ENCODE data around the gene DNTT. TPM values are rescaled to one million over a fixed set of nuclear protein-coding genes. Genes with fewer than 3 reads are reported as not detected.
"Not testable (repeated sequence)": the region's sequence is repeated elsewhere in the genome, so short reads cannot be mapped to it uniquely, and the experiment has no call there.

The DNTT gene
- total RNA-seq, 2 experiments from 2014 or later = not detected

DNA sequence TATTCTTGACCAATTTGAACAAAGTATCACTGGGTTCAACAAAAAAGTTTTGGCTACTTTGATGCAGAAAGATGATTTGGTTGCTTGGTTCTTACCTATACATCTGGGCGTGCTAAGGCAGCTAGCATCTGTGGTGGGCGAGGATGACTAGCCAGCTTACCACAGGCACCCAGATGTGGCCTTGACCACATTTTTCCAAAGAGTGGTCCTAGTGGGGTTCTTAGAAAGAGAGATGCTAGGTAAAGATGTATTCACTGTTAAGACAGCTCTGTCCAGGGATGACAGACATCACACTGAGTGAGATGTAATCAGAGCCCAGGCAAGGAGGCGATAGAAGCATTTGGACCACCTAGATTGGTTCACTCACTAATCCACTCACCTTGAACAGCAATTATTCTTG lies 785 bp downstream of the DNTT start:
- DNase-seq (no peak), ATAC-seq (peak; percentile 16)
- Mint-ChIP-seq H3K27ac (no peak overlapping the region), H3K27me3 (peaks cover 75% of the 10 kb centered on the region), H3K4me3 (no peak overlapping the region), H3K36me3 (no peaks in the 10 kb centered on the region), H3K9me3 (ENCODE audit: low read depth) (no peaks in the 10 kb centered on the region), H3K4me1 (no peaks in the 10 kb centered on the region)
- CTCF ChIA-PET = interaction anchor here (2.0 kb wide), 1 partner anchor 75 kb away, joined by 5 read pairs; no protein-coding TSS in a partner anchor

DNA sequence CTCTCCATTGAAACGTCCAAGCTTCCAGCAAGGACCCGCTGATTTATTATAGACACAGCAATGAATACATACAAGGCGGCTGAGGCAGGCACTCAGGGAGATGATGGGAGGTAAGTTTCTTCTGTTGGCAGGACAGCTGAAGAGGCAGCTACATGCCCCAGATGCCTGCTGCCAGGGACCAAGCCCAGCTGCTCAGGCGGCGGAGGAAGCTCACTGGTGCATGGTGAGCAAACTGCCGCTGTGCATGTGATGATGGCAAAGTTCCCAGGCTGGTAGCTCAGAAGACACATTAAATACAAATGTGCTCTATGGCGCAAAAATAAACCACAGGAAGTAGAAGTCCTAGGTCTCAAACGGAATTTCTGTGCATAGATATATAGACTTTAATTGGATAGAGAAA lies 2.3 kb downstream of the DNTT start:
- no peaks in the 10 kb centered on the region for H3K36me3 Mint-ChIP-seq
- no peaks in the 10 kb centered on the region for H3K9me3 Mint-ChIP-seq (ENCODE audit: low read depth)
- H3K4me1 Mint-ChIP-seq = no peaks in the 10 kb centered on the region
- H3K27me3 Mint-ChIP-seq = peaks cover 67% of the 10 kb centered on the region
- DNase-seq (no peak), ATAC-seq (no peak)
- CTCF ChIA-PET = no interaction called here
- no peak overlapping the region for H3K27ac Mint-ChIP-seq
- no peak overlapping the region for H3K4me3 Mint-ChIP-seq

DNA sequence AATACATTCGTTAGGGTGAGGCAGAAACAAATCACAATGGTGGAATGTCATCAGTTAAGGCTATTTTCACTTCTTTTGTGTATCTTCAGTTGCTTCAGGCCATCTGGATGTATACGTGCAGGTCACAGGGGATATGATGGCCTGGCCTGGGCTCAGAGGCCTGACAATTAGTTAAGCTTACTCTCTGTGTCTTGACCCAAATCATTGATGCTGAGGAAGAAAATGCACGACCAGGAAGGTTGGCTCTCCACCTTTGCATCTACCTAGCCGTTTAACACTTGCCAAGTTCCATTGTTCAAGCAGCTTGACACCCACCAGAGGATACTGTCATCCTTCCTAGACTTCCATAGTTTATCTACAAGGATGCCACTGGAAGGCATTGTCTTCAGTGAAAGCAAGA lies 4.6 kb downstream of the DNTT start:
- ATAC-seq; H3K4me1 Mint-ChIP-seq; H3K9me3 Mint-ChIP-seq (ENCODE audit: low read depth); H3K27ac Mint-ChIP-seq; DNase-seq; CTCF ChIA-PET; H3K4me3 Mint-ChIP-seq; H3K36me3 Mint-ChIP-seq: not testable (repeated sequence)
- peaks cover 68% of the 10 kb centered on the region for H3K27me3 Mint-ChIP-seq

GRCh38 chr10:96309628-96310320 lies 5.5 kb downstream of the DNTT start:
- DNase-seq (no peak), ATAC-seq (no peak)
- Mint-ChIP-seq H3K36me3 (no peaks in the 10 kb centered on the region), H3K4me1 (no peaks in the 10 kb centered on the region), H3K4me3 (no peak overlapping the region), H3K9me3 (ENCODE audit: low read depth) (no peaks in the 10 kb centered on the region), H3K27ac (no peak overlapping the region), H3K27me3 (peaks cover 64% of the 10 kb centered on the region)
- CTCF ChIA-PET = interaction anchor here (1.0 kb wide), 1 partner anchor 293 kb away, joined by 4 read pairs; no protein-coding TSS in a partner anchor

DNA sequence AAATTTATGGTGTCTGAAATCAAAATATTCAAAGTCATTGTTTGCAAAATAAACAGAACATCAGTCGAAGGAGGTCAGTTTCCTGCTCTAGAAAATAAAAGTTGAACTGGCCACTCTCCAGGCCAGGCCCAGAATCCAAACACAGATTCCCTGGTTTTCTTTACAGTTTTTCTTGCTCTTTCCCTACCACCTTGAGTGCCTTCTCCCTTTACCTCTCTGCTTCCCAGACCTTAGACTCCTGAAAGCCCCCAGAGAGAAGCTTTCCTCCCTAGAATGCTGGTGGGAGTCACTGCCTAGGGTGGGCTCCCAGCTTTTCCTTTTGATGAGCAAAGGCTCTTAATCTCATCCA lies 6.1 kb downstream of the DNTT start:
- Mint-ChIP-seq H3K36me3 (no peaks in the 10 kb centered on the region), H3K4me3 (no peak overlapping the region), H3K27ac (no peak overlapping the region), H3K27me3 (peaks cover 62% of the 10 kb centered on the region), H3K4me1 (no peaks in the 10 kb centered on the region), H3K9me3 (ENCODE audit: low read depth) (no peaks in the 10 kb centered on the region)
- ATAC-seq = no peak
- CTCF ChIA-PET = interaction anchor here (1.0 kb wide), 1 partner anchor 293 kb away, joined by 4 read pairs; no protein-coding TSS in a partner anchor
- DNase-seq = no peak

DNA sequence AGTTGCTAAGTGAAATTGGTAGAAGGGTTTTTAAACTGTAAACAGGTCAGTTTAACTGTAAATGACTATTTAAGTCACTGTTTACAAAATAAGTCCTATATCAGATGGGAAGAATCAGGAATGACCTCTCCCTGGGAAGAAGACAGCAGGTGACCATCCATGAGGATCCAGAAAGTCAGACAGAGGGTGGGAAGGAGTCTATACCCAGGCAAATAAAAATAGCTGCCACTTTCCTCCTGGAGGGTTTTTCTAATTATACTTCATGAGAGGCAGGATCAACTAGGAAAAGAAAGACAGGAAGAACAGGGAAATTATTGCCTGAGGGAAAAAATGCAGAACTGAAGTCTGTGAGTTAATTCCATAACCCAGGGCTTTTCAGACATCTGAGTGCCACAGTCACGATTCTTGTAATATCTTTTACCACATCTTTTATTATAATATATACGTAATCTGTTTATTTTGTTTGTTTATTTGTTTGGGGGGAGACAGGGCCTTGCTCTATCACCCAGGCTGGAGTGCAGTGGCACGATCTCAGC lies 7.0 kb downstream of the DNTT start:
- Mint-ChIP-seq H3K4me1 (no peaks in the 10 kb centered on the region), H3K27me3 (peaks cover 59% of the 10 kb centered on the region), H3K9me3 (ENCODE audit: low read depth) (no peaks in the 10 kb centered on the region), H3K27ac (no peak overlapping the region), H3K4me3 (no peak overlapping the region), H3K36me3 (no peaks in the 10 kb centered on the region)
- DNase-seq (no peak), ATAC-seq (no peak)
- CTCF ChIA-PET = no interaction called here

DNA sequence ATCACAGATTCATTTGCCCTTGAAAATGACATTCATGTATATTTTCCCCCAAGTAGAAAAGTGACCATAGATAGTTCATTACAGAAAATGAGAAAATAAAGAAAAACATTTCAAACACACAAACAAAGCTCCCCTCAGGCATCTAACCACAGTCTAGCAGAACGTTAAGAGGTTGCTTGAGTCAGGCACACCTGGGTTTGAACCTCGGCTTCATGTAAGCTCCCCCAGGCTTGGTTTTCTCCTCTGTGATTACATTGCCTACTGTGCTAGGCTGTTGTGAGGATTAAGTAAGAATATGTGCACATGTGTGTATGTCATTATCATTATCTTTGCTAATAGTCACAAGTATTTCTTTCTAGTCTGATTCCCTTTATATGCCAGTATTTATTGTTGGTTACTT lies 9.1 kb downstream of the DNTT start:
- no peak for DNase-seq
- Mint-ChIP-seq H3K36me3 (no peaks in the 10 kb centered on the region), H3K4me1 (no peaks in the 10 kb centered on the region), H3K9me3 (ENCODE audit: low read depth) (no peaks in the 10 kb centered on the region), H3K27me3 (peaks cover 65% of the 10 kb centered on the region), H3K27ac (no peak overlapping the region), H3K4me3 (no peak overlapping the region)
- no peak for ATAC-seq
- CTCF ChIA-PET = no interaction called here

- CTCF ChIA-PET = interaction anchor here (1.3 kb wide), 1 partner anchor 19 kb away, joined by 3 read pairs; no protein-coding TSS in a partner anchor
- DNase-seq (no peak), ATAC-seq (no peak)
- no peak overlapping the region for H3K4me3 Mint-ChIP-seq
- no peaks in the 10 kb centered on the region for H3K36me3 Mint-ChIP-seq
- H3K9me3 Mint-ChIP-seq (ENCODE audit: low read depth) = no peaks in the 10 kb centered on the region
- no peak overlapping the region for H3K27ac Mint-ChIP-seq
- H3K27me3 Mint-ChIP-seq = peaks cover 65% of the 10 kb centered on the region
- no peaks in the 10 kb centered on the region for H3K4me1 Mint-ChIP-seq
Measured at GRCh38 chr10:96317067-96317833, 13.0 kb downstream of the DNTT start.

- H3K36me3 Mint-ChIP-seq = no peaks in the 10 kb centered on the region
- no peak overlapping the region for H3K27ac Mint-ChIP-seq
- no peaks in the 10 kb centered on the region for H3K9me3 Mint-ChIP-seq (ENCODE audit: low read depth)
- DNase-seq = no peak
- no peak for ATAC-seq
- H3K4me3 Mint-ChIP-seq = no peak overlapping the region
- H3K4me1 Mint-ChIP-seq = no peaks in the 10 kb centered on the region
- peaks cover 67% of the 10 kb centered on the region for H3K27me3 Mint-ChIP-seq
- CTCF ChIA-PET = interaction anchor here (1.1 to 2.1 kb wide), 2 partner anchors 15 to 90 kb away, joined by 4 to 6 read pairs; no protein-coding TSS in a partner anchor
Measured at GRCh38 chr10:96319754-96320474, 15.7 kb downstream of the DNTT start.

DNA sequence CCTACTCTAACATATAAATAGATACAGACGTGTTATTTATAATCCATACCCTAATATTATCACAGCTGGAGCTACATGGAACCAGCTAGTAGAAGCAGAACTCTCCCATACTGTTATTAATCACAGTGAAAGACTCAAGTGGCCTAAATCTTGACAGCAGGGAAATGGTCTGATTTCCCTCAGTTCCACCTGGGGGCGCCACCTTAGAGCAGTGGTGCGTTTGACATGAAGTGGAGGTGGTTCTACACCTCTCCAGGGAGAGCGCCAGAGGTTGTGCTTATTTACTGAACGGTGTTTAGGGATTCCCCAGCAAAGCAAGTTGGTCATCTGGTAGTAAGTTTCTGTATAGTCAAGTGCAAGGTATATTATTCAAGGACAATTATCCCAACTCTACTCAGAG lies 17.6 kb downstream of the DNTT start:
- peaks cover 7% of the 10 kb centered on the region for H3K4me1 Mint-ChIP-seq
- peaks cover 66% of the 10 kb centered on the region for H3K27me3 Mint-ChIP-seq
- no peak for DNase-seq
- CTCF ChIA-PET = interaction anchor here (1.1 kb wide), 1 partner anchor 49 kb away, joined by 3 read pairs; no protein-coding TSS in a partner anchor
- no peaks in the 10 kb centered on the region for H3K9me3 Mint-ChIP-seq (ENCODE audit: low read depth)
- H3K36me3 Mint-ChIP-seq = no peaks in the 10 kb centered on the region
- ATAC-seq = no peak
- H3K4me3 Mint-ChIP-seq = no peak overlapping the region
- H3K27ac Mint-ChIP-seq = no peak overlapping the region

- peaks cover 7% of the 10 kb centered on the region for H3K4me1 Mint-ChIP-seq
- CTCF ChIA-PET = interaction anchor here (1.1 kb wide), 1 partner anchor 48 kb away, joined by 3 read pairs; no protein-coding TSS in a partner anchor
- no peak overlapping the region for H3K27ac Mint-ChIP-seq
- H3K27me3 Mint-ChIP-seq = peaks cover 67% of the 10 kb centered on the region
- ATAC-seq = no peak
- H3K9me3 Mint-ChIP-seq (ENCODE audit: low read depth) = no peaks in the 10 kb centered on the region
- DNase-seq = no peak
- no peak overlapping the region for H3K4me3 Mint-ChIP-seq
- no peaks in the 10 kb centered on the region for H3K36me3 Mint-ChIP-seq
Measured at GRCh38 chr10:96322275-96322674, 18.0 kb downstream of the DNTT start.

- DNase-seq (no peak), ATAC-seq (no peak)
- H3K27me3 Mint-ChIP-seq = peaks cover 72% of the 10 kb centered on the region
- no peaks in the 10 kb centered on the region for H3K9me3 Mint-ChIP-seq (ENCODE audit: low read depth)
- H3K36me3 Mint-ChIP-seq = no peaks in the 10 kb centered on the region
- H3K4me1 Mint-ChIP-seq = peaks cover 7% of the 10 kb centered on the region
- no peak overlapping the region for H3K27ac Mint-ChIP-seq
- H3K4me3 Mint-ChIP-seq = no peak overlapping the region
- CTCF ChIA-PET = no interaction called here
Measured at GRCh38 chr10:96324447-96324846, 20.2 kb downstream of the DNTT start.

- CTCF ChIA-PET = no interaction called here
- ATAC-seq (peak; percentile 61), DNase-seq (no peak)
- no peaks in the 10 kb centered on the region for H3K9me3 Mint-ChIP-seq (ENCODE audit: low read depth)
- H3K27me3 Mint-ChIP-seq = peaks cover 64% of the 10 kb centered on the region
- H3K36me3 Mint-ChIP-seq = no peaks in the 10 kb centered on the region
- H3K4me3 Mint-ChIP-seq = no peak overlapping the region
- H3K27ac Mint-ChIP-seq = no peak overlapping the region
- peaks cover 7% of the 10 kb centered on the region for H3K4me1 Mint-ChIP-seq
Measured at GRCh38 chr10:96325719-96326373, 21.6 kb downstream of the DNTT start.

Measured in activated CD8-positive, alpha-beta memory T cell treated with anti-CD3 and anti-CD28 coated beads, Interleukin-2, amount 10 ng/mL, durations not matched to agents 7 days and 5 days (primary cell).